RCC 7860 (cell line): ENCODE data around the gene ZNF316.

ENCODE experiments used
- DNase-seq: peaks from one replicate; pipeline ENCODE4 v3.0.0-alpha.2; 2015; ENCODE audit warnings: low spot score
- FAIRE-seq: peaks from 2 replicates; lab custom pipeline; 2012; peaks lifted over from hg19 to GRCh38; lab: Jason Lieb, UNC

The ZNF316 gene

DNA sequence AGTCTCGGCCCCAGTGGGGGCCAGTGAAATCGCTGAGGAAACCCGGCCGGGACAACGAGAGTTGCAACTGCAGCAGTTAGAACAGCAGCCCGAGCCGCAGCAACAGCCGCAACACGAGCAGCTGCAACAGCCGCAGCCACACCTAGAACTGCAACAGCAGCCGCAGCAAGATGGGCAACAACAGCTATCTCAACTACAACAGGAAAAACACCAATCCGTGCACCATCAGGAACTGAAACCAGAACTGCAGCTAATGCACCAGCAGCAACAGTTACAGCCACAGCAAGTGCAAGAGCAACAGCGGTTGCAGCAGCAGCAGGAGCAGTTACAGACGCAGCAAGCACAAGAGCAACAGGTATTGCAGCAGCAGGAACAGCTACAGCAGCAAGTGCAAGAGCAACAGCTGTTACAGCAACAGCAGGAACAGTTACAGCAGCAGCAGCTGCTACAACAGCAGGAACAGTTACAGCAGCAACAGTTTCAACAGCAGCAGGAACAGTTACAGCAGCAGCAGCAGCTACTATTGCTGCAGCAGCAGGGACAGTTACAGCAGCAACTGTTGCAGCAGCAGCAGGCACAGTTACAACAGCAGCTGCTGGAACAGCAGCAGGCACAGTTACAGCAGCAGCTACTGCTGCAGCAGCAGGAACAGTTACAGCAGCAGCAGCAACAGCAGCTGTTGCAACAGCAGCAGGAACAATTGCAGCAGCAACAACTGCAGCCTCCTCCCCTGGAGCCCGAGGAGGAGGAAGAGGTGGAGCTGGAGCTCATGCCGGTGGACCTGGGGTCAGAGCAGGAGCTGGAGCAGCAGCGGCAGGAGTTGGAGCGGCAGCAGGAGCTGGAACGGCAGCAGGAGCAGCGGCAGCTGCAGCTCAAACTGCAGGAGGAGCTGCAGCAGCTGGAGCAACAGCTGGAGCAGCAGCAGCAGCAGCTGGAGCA lies 15.7 kb upstream of the ZNF316 start:
- no peak for FAIRE-seq
- no peak for DNase-seq

GRCh38 chr7:6622134-6622710 lies 14.9 kb upstream of the ZNF316 start:
- FAIRE-seq (no peak), DNase-seq (no peak)

GRCh38 chr7:6623589-6624245 lies 13.4 kb upstream of the ZNF316 start:
- DNase-seq (no peak), FAIRE-seq (no peak)

DNA sequence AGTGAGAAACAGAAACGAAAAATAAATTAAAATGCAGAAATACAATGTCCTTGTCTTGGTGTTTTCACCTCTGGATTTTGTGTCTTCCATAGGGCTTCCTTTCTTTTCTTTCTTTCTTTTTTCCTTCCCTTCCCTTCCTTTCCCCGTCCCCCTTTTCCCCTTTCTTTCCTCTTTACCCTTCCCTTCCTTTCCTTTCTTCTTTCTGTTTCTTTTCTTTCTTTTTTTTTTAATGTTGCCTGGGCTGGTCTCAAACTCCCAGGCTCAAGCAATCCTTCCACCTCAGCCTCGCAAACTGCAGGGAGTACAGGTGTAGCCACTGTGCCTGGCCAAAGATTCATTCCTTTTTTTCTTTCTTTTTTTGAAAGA lies 12.9 kb upstream of the ZNF316 start:
- FAIRE-seq = no peak
- no peak for DNase-seq

DNA sequence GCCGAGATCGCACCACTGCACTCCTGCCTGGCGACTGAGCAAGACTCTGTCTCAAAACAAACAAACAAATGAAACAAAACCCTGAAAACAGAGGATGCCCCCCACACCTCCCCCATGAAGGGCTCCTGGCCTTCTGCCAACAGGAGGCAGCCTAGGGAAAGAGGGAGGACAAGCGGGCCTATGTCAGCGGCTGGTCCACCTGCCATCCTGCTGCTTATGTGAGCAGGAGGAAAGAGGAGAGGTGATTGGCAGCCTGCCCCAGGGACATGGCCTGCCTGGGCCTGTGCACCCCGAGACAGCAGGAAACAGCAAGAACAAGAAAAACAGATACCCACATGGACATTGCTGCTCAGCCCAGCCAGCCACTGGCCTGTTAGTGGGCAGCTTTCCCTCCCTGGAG lies 9.1 kb upstream of the ZNF316 start:
- DNase-seq = no peak
- FAIRE-seq = no peak

- DNase-seq (no peak), FAIRE-seq (no peak)
These were observed 6.9 kb upstream of the ZNF316 start for GRCh38 chr7:6630007-6630849.

DNA sequence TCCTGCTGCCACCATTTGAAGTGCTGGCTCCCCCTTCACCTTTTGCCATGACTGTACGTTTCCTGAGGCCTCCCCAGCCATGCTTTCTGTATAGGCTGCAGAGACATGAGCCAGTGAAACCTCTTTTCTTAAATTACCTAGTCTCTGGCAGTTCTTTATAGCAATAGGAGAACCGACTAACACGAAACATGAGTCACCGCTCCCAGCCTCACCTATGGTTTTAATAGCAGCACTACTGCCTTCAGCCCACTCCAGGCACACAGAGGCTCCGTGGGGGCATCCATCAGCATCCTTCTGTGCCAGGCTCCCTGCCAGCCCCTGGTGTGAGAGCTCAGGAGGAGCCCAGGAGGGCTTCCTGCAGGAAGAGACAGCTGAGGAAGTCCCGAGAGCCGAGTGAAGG lies 5.5 kb upstream of the ZNF316 start:
- FAIRE-seq (no peak), DNase-seq (no peak)

DNA sequence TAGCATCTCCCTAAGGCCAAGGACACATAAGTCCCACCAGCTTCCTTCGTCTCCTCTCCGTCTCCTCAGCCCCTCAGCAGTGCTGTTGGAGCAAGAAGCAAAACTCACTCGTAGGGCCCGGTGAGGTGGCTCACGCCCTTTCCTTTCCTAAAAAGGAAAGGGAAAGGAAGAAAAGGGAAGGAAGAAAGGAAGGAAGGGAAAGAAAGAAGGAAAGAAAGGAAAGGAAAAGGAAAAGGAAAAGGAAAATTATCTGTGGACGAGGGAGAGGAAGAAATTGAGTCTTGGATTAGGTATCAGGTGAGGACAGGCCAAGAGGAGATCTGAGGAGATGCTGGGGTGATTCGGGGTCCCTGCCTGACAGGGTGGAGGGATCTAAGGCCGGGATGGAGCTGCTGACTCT lies 3.1 kb upstream of the ZNF316 start:
- DNase-seq (no peak), FAIRE-seq (no peak)

DNA sequence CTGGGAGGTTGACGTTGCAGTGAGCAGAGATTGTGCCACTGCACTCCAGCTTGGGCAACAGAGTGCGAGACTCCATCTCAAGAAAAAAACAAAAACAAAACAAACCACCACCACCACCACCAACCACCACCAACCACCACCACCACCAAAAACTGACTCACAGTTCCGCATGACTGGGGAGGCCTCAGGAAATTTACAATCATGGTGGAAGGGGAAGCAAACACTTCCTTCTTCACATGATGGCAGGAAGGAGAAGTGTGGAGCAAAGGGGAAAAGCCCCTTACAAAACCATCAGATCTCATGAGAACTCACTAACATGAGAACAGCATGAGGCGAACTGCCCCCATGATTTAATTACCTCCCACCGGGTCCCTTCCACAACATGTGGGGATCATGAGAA lies 2.1 kb upstream of the ZNF316 start:
- FAIRE-seq = peak; percentile 21
- peak; percentile 16 for DNase-seq

DNA sequence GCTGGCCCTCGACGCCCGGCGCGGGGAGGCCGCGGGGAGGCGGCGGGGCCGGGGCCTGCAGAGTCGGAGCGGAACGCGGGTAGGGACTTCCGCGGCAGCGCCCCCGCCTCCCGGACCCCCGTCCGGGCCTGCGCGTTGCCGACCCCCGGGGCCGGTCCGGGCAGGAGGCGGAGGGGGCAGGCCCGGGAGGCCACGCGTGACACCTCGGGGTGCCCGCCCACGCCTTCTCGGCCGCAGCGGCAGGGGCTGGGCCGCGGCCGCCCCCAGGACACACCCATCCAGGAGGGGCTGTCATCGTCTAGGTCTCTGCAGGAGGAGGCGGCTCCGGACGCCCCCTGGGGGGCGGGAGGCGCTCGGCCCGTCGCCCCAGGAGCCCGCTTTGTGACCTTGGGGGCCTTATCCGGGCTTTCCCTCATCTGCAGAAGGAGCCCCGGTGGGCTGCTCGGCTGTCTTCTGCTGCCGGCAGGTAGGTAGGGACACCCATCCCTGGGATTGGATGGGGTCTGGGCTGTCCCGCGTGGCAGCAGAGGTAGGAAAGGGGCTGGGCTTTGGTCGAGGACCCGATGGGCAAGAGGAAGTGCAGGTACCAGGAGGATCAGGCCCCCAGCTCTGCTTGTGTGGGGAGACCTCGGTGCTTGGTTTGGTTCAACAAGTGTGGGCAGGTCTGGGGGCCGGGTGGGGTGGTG lies 569 bp downstream of the ZNF316 start:
- DNase-seq (peak; percentile 18), FAIRE-seq (no peak)

- DNase-seq = no peak
- no peak for FAIRE-seq
These were observed 1.9 kb downstream of the ZNF316 start for GRCh38 chr7:6639032-6639431.

DNA sequence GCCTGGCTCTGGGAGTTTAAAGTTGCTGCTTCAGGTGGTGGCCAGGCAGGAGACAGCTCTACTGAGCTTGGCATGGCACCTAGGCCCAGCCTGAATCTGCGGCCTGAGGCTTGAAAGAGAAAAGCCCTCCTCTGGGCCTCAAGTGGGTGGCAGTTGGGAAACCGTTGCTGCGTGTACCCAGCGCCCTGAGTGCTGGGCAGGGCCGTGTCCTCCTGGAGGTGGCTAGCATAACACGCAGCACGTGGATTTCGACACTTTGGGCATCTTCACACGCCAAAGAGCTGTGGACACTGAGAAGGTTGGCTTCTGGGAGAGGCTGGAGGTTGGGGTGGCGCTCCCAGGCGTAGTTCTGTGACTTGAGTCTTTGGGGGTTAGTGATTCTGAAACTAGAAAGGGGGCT lies 2.5 kb downstream of the ZNF316 start:
- FAIRE-seq (no peak), DNase-seq (no peak)

DNA sequence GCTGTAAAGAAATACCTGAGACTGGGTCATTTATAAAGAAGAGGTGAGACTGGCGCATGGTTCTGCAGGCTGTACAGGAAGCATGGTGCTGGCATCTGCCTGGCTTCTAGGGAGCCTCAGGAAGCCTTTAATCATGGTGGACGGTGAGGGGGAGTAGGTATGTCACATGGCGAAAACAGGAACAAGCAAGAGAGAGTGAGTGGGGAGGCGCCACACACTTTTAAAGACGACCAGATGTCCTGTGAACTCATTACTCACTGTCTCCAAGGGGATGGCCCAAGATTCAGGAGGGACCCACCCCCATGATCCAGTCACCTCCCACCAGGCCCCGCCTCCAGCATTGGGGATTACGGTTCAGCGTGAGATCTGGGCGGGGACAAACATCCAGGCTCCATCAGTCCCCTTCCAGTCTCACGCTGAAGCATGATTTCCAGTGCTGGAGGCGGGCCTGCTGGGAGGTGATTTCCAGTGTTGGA lies 3.2 kb downstream of the ZNF316 start:
- DNase-seq (no peak), FAIRE-seq (no peak)

DNA sequence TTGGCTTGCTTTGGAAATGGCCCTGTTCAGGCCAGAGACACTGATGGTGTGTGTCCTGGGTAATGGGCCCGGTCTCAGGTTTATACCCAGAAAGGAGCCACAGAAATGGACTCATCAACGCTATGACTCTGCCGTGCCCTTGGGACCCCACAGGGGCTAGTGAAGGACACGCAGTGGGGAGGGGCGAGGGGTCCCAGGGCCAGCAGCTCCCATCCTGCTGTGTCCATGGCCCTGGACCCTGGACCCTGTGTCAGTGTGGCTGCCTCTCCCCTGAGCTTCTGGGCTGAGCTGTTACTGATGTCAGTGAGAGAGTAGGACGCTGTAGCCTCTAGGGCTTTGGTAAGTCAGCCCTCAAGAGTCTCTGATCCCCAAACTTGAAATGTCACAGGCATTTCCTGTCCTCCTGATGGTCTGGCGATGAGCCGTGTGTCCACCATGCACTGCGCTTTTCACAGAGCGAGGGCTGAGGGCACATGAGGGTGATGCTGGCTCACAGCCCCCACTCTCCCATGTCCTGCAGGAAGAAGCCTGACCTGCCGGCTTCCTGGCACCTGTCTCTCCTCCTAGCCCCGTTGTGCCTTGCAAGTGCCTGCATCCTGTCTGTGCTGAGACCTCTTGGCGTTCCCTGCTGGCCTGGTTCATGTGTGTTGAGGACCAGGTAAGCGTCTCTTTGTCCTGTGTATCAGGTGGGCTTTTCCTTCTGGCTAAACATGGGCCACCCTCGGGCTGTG lies 4.4 kb downstream of the ZNF316 start:
- FAIRE-seq = no peak
- no peak for DNase-seq

DNA sequence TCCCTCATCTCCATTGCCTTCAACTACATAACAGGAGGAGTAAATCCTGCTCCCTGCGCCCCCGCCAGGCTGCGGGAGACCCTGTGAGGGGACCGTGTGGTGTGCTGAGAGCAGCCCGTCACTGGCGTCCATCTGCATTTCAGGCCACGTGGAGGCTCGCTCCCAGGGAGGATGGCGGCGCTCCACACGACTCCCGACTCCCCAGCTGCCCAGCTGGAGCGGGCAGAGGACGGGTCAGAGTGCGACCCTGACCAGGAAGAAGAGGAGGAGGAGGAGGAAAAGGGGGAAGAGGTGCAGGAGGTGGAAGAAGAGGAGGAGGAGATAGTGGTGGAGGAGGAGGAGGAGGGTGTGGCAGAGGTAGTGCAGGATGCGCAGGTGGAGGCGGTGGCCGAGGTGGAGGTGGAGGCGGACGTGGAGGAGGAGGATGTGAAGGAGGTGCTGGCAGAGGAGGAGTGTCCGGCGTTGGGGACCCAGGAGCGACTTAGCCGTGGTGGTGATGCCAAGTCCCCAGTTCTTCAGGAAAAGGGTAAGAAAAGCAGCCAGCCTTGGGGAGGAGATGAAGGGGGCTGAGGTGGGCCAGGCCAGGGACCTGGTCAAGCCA lies 5.2 kb downstream of the ZNF316 start:
- FAIRE-seq (no peak), DNase-seq (no peak)

- DNase-seq (no peak), FAIRE-seq (no peak)
These were observed 5.9 kb downstream of the ZNF316 start for GRCh38 chr7:6642861-6643640.

GRCh38 chr7:6643915-6644625 lies 7.0 kb downstream of the ZNF316 start:
- FAIRE-seq (no peak), DNase-seq (no peak)

- DNase-seq = no peak
- FAIRE-seq = no peak
These were observed 7.6 kb downstream of the ZNF316 start for GRCh38 chr7:6644728-6645127.
